ENCODE results near the gene SLC25A53. TPM values are rescaled to one million over a fixed set of nuclear protein-coding genes. Genes with fewer than 3 reads are reported as not detected.

Gene SLC25A53
- total RNA-seq, 1 experiment from 2014 or later = 9.8 TPM

DNA sequence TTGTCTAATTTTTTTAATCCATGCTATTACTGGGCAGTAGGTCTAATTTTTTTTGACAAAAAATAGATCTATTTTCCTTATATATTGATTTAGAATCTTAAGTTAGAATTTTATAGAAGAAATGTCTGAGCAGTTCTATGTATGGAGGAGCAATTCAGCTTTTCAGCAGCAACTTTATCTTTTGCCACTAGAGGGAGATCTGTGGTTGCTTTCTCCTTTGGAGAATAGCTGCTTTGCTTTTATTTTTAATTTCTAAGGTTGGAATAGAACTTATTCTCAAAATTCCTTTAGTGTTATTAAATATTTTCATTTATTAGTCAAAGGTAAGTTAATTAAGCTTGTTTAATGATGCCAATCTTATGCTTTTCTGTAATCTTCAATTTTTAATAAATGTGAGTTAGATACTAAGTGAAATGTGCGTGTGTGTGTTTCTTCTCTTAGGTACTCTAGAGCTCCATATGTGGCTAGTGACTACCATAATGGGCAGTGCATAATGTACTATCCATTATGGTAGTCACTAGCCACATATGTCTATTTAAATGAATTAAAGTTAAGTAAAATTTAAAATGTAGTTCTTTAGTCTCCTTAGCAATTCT is 38.8 kb upstream of the SLC25A53 start:
- peak; percentile 79; the same call in 1 of the 2 replicates for TF ChIP-seq CTCF (IDR thresholded peaks at IDR 0.05)
- TF ChIP-seq POLR2AphosphoS5 (IDR thresholded peaks at IDR 0.05; ENCODE audit: low read depth, low read length) = no peak
- CTCF ChIA-PET = interaction anchor here (0.5 to 1.4 kb wide), 6 partner anchors 11 to 98 kb away, joined by 3 to 5 read pairs (median 3); partner anchors contain the start of gene SLC25A53

DNA sequence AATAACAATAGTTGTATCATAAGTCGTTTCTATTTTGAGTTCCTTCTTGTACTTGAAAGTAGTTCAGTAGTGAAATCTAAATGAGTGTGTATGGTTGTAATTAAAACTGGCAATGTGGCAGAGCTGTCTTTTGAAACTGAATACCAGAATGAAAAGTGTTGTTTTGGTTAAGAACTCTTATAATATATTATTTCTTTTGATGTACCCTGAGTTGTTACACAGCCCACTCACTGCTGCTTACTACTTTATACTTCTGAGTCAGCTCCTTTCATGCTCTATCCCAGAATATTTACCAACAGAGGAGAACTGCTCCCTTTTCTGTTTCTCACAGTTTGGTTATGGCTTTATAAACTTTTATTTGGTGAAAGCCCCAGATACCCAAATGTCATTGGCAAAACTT is 38.2 kb upstream of the SLC25A53 start:
- BruUV-seq (replicated peaks) = no TSS peak
- ATAC-seq (no peak), DNase-seq (ENCODE audit: low read depth, low spot score) (no peak)
- Histone ChIP-seq H3K27me3 (ENCODE audit: control insufficient read depth, insufficient read depth, low read length) (no peaks in the 10 kb centered on the region), H3K4me1 (ENCODE audit: control insufficient read depth, insufficient read depth, low read length) (no peaks in the 10 kb centered on the region), H3K9me3 (ENCODE audit: control insufficient read depth, insufficient read depth, low read depth, low read length) (no peaks in the 10 kb centered on the region), H3K27ac (ENCODE audit: low read length) (no peak overlapping the region), H3K36me3 (ENCODE audit: control insufficient read depth, insufficient read depth, low read length) (peaks cover 37% of the 10 kb centered on the region), H3K4me3 (ENCODE audit: low read depth in 2 of 2, low read length in 2 of 2) (no peak overlapping the region)
- in situ Hi-C loops (cut with HindIII; ENCODE audit: low pct_unique_long_range_greater_than_20kb, low sequenced_read_pairs) (no loop called here), intact Hi-C loops (cut with micrococcal nuclease; ENCODE audit: unreplicated experiment) (loop anchor here (1.0 kb wide), 1 partner anchor 76 kb away; no protein-coding TSS in a partner anchor)
- ChIA-PET CTCF (interaction anchor here (1.0 to 1.4 kb wide), 4 partner anchors 11 to 76 kb away, joined by 3 to 5 read pairs (median 3); partner anchors contain the start of gene SLC25A53), POLR2A (interaction anchor here (0.5 kb wide), 1 partner anchor 20 kb away, joined by 3 read pairs; no protein-coding TSS in a partner anchor)
- no peak for TF ChIP-seq SIN3A (IDR thresholded peaks at IDR 0.05; ENCODE audit: borderline replicate concordance, insufficient read depth, low read depth, low read length)
- no peak for TF ChIP-seq POLR2AphosphoS5 (IDR thresholded peaks at IDR 0.05; ENCODE audit: low read depth, low read length)
- TF ChIP-seq, protein P1, sequence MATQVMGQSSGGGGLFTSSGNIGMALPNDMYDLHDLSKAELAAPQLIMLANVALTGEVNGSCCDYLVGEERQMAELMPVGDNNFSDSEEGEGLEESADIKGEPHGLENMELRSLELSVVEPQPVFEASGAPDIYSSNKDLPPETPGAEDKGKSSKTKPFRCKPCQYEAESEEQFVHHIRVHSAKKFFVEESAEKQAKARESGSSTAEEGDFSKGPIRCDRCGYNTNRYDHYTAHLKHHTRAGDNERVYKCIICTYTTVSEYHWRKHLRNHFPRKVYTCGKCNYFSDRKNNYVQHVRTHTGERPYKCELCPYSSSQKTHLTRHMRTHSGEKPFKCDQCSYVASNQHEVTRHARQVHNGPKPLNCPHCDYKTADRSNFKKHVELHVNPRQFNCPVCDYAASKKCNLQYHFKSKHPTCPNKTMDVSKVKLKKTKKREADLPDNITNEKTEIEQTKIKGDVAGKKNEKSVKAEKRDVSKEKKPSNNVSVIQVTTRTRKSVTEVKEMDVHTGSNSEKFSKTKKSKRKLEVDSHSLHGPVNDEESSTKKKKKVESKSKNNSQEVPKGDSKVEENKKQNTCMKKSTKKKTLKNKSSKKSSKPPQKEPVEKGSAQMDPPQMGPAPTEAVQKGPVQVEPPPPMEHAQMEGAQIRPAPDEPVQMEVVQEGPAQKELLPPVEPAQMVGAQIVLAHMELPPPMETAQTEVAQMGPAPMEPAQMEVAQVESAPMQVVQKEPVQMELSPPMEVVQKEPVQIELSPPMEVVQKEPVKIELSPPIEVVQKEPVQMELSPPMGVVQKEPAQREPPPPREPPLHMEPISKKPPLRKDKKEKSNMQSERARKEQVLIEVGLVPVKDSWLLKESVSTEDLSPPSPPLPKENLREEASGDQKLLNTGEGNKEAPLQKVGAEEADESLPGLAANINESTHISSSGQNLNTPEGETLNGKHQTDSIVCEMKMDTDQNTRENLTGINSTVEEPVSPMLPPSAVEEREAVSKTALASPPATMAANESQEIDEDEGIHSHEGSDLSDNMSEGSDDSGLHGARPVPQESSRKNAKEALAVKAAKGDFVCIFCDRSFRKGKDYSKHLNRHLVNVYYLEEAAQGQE (IDR thresholded peaks at IDR 0.05; ENCODE audit: insufficient read depth in 1 of 2, low read depth in 2 of 2, low read length in 1 of 2) = no peak
- TF ChIP-seq TCF7L2 (IDR thresholded peaks at IDR 0.05; ENCODE audit: low read depth, low read length) = no peak
- TF ChIP-seq CTCF (IDR thresholded peaks at IDR 0.05) = no peak

More for the DNA sequence above, 38.8 kb upstream of the SLC25A53 start:
- ATAC-seq = peak; percentile 83
- Histone ChIP-seq H3K4me1 (ENCODE audit: control insufficient read depth, insufficient read depth, low read length) (no peaks in the 10 kb centered on the region), H3K9me3 (ENCODE audit: control insufficient read depth, insufficient read depth, low read depth, low read length) (no peaks in the 10 kb centered on the region), H3K36me3 (ENCODE audit: control insufficient read depth, insufficient read depth, low read length) (peaks cover 32% of the 10 kb centered on the region), H3K27ac (ENCODE audit: low read length) (no peak overlapping the region), H3K4me3 (ENCODE audit: low read depth in 2 of 2, low read length in 2 of 2) (no peak overlapping the region), H3K27me3 (ENCODE audit: control insufficient read depth, insufficient read depth, low read length) (no peaks in the 10 kb centered on the region)
- no TSS peak for BruUV-seq (replicated peaks)
- intact Hi-C loops (cut with micrococcal nuclease; ENCODE audit: unreplicated experiment) (loop anchor here (1.0 kb wide), 1 partner anchor 76 kb away; no protein-coding TSS in a partner anchor), in situ Hi-C loops (cut with HindIII; ENCODE audit: low pct_unique_long_range_greater_than_20kb, low sequenced_read_pairs) (no loop called here)
- DNase-seq (ENCODE audit: low read depth, low spot score) = peak; percentile 33
- POLR2A ChIA-PET = interaction anchor here (0.5 kb wide), 1 partner anchor 21 kb away, joined by 3 read pairs; no protein-coding TSS in a partner anchor

Measured in Panc1 (cell line).